ENCODE results near the gene KSR1. TPM values are rescaled to one million over a fixed set of nuclear protein-coding genes. Genes with fewer than 3 reads are reported as not detected.

KSR1 gene
- total RNA-seq, 1 experiment from 2014 or later: 7.8 TPM

Small RNA genes within 50 kb of the gene (small RNA-seq; reads per million reads assigned to genes)
- not detected for gene AC015688.5

Other genes starting within 250 kb of the KSR1 start
- 32.0 and 53.2 TPM in 2 replicates for gene WSB1, start 162.3 kb upstream of the KSR1 start, total RNA-seq (2014; rRNA removed; shearing (Covaris generic))
- gene LGALS9, start 174.7 kb downstream of the KSR1 start, total RNA-seq (2014; rRNA removed; shearing (Covaris generic)): 58.5 and 61.4 TPM in 2 replicates